C1 segment of cervical spinal cord (tissue), 14 donors: Measurements from ENCODE around the gene FBLN2.

ENCODE experiments used
- DNase-seq, 14 donors: peaks; one replicate each; lab custom pipeline; 2025; lab: John Stamatoyannopoulos, UW

FBLN2 gene

GRCh38 chr3:13645801-13646637 lies 97.1 kb downstream of the FBLN2 start:
- DNase-seq = no peak

- DNase-seq = no peak
Observed at GRCh38 chr3:13647298-13648059, 98.6 kb downstream of the FBLN2 start.

GRCh38 chr3:13648060-13649001 lies 99.4 kb downstream of the FBLN2 start:
- peak; percentile 18 to 81 (median 62) for DNase-seq

- DNase-seq = peak in 13 of 14 donors; percentile 13 to 82 (median 61)
Observed at GRCh38 chr3:13650210-13651056, 101.5 kb downstream of the FBLN2 start.

- DNase-seq = no peak
Observed at GRCh38 chr3:13651057-13651400, 102.1 kb downstream of the FBLN2 start.

GRCh38 chr3:13651775-13652428 lies 103.0 kb downstream of the FBLN2 start:
- DNase-seq = no peak

- no peak for DNase-seq
Observed at GRCh38 chr3:13652728-13653127, 103.8 kb downstream of the FBLN2 start.

GRCh38 chr3:13653631-13654279 lies 104.8 kb downstream of the FBLN2 start:
- DNase-seq = no peak

- no peak for DNase-seq
Observed at GRCh38 chr3:13654330-13655060, 105.6 kb downstream of the FBLN2 start.

- DNase-seq = peak in 2 of 14 donors; percentile 18 to 33
Observed at GRCh38 chr3:13655061-13655913, 106.4 kb downstream of the FBLN2 start.

- no peak for DNase-seq
Observed at GRCh38 chr3:13656584-13657301, 107.8 kb downstream of the FBLN2 start.

- DNase-seq = peak in 9 of 14 donors; percentile 6 to 58 (median 16)
Observed at GRCh38 chr3:13657660-13658435, 108.9 kb downstream of the FBLN2 start.

GRCh38 chr3:13658681-13659080 lies 109.8 kb downstream of the FBLN2 start:
- no peak for DNase-seq

GRCh38 chr3:13659221-13659969 lies 110.5 kb downstream of the FBLN2 start:
- DNase-seq = no peak

- no peak for DNase-seq
Observed at GRCh38 chr3:13660042-13660874, 111.3 kb downstream of the FBLN2 start.
